Superior temporal gyrus (tissue), 1 donor: ENCODE data around the gene TAF13.
"Not testable (repeated sequence)": the region's sequence is repeated elsewhere in the genome, so short reads cannot be mapped to it uniquely, and the experiment has no call there.

ENCODE experiments used
- DNase-seq: peaks from one replicate; pipeline ENCODE4 v3.0.0-alpha.2; 2016; ENCODE audit errors: extremely low spot score

TAF13 gene

GRCh38 chr1:109091078-109091838 lies 15.5 kb upstream of the TAF13 start:
- DNase-seq = no peak

GRCh38 chr1:109090196-109091077 lies 14.6 kb upstream of the TAF13 start, which contains the start of gene TMEM167B:
TMEM167B (plus strand) TSS chr1:109090764; CDS start chr1:109090873, 109 bp downstream.
- peak; percentile 98 for DNase-seq

- peak; percentile 98 for DNase-seq
Observed at GRCh38 chr1:109089242-109090015, 13.6 kb upstream of the TAF13 start.

GRCh38 chr1:109084563-109085517 lies 9.0 kb upstream of the TAF13 start:
- no peak for DNase-seq

GRCh38 chr1:109083923-109084322 lies 8.1 kb upstream of the TAF13 start:
- peak; percentile 97 for DNase-seq

- DNase-seq = no peak
Observed at GRCh38 chr1:109083501-109083900, 7.7 kb upstream of the TAF13 start.

GRCh38 chr1:109080441-109081082 lies 4.8 kb upstream of the TAF13 start:
- no peak for DNase-seq

- no peak for DNase-seq
Observed at GRCh38 chr1:109079240-109079622, 3.4 kb upstream of the TAF13 start.

- DNase-seq = no peak
Observed at GRCh38 chr1:109078317-109078716, 2.5 kb upstream of the TAF13 start.

- DNase-seq = no peak
Observed at GRCh38 chr1:109069294-109069693, 6.5 kb downstream of the TAF13 start.

GRCh38 chr1:109067883-109068282 lies 7.9 kb downstream of the TAF13 start:
- no peak for DNase-seq

- no peak for DNase-seq
Observed at GRCh38 chr1:109065137-109065536, 10.7 kb downstream of the TAF13 start.

- DNase-seq = no peak
Observed at GRCh38 chr1:109061183-109061582, 14.6 kb downstream of the TAF13 start.

- no peak for DNase-seq
Observed at GRCh38 chr1:109060707-109061106, 15.1 kb downstream of the TAF13 start.

- no peak for DNase-seq
Observed at GRCh38 chr1:109059026-109059425, 16.8 kb downstream of the TAF13 start.

- no peak for DNase-seq
Observed at GRCh38 chr1:109056064-109056463, 19.7 kb downstream of the TAF13 start.

GRCh38 chr1:109052145-109052544 lies 23.7 kb downstream of the TAF13 start:
- DNase-seq = not testable (repeated sequence)

GRCh38 chr1:109050228-109050995 lies 25.4 kb downstream of the TAF13 start:
- DNase-seq = no peak

- no peak for DNase-seq
Observed at GRCh38 chr1:109048335-109048734, 27.5 kb downstream of the TAF13 start.

- no peak for DNase-seq
Observed at GRCh38 chr1:109047339-109047738, 28.5 kb downstream of the TAF13 start.
